HG02870 (cell line): Measurements from ENCODE around the gene THADA.
"Not testable (repeated sequence)": the region's sequence is repeated elsewhere in the genome, so short reads cannot be mapped to it uniquely, and the experiment has no call there.

Experiments used
- ATAC-seq: cut with Tn5 transposase; IDR thresholded peaks from one replicate; pipeline ENCODE4 v1.9.1; 2021; ENCODE audit warnings: mild to moderate bottlenecking, moderate library complexity; ENCODE audit not compliant: unreplicated experiment

THADA gene

GRCh38 chr2:43288417-43289305 lies 307.2 kb downstream of the THADA start:
- no peak for ATAC-seq

- no peak for ATAC-seq
Measured at GRCh38 chr2:43285987-43286386, 309.9 kb downstream of the THADA start.

- no peak for ATAC-seq
Measured at GRCh38 chr2:43284967-43285366, 310.9 kb downstream of the THADA start.

- not testable (repeated sequence) for ATAC-seq
Measured at GRCh38 chr2:43284347-43284746, 311.5 kb downstream of the THADA start.

GRCh38 chr2:43280994-43281393 lies 314.8 kb downstream of the THADA start:
- ATAC-seq: no peak

- ATAC-seq: no peak
Measured at GRCh38 chr2:43279317-43279840, 316.5 kb downstream of the THADA start.

- ATAC-seq: no peak
Measured at GRCh38 chr2:43278564-43279220, 317.1 kb downstream of the THADA start.

- no peak for ATAC-seq
Measured at GRCh38 chr2:43276962-43277391, 318.9 kb downstream of the THADA start.

- no peak for ATAC-seq
Measured at GRCh38 chr2:43276266-43276941, 319.4 kb downstream of the THADA start.

GRCh38 chr2:43274721-43275120 lies 321.1 kb downstream of the THADA start:
- ATAC-seq: no peak

GRCh38 chr2:43274055-43274454 lies 321.8 kb downstream of the THADA start:
- ATAC-seq: no peak

- no peak for ATAC-seq
Measured at GRCh38 chr2:43273529-43273928, 322.3 kb downstream of the THADA start.

GRCh38 chr2:43270930-43271615 lies 324.8 kb downstream of the THADA start:
- no peak for ATAC-seq

- ATAC-seq: no peak
Measured at GRCh38 chr2:43270461-43270860, 325.4 kb downstream of the THADA start.

GRCh38 chr2:43269706-43270105 lies 326.1 kb downstream of the THADA start:
- no peak for ATAC-seq

GRCh38 chr2:43269074-43269572 lies 326.7 kb downstream of the THADA start:
- no peak for ATAC-seq

- ATAC-seq: no peak
Measured at GRCh38 chr2:43268066-43268953, 327.5 kb downstream of the THADA start.

- ATAC-seq: no peak
Measured at GRCh38 chr2:43267381-43267780, 328.5 kb downstream of the THADA start.

- no peak for ATAC-seq
Measured at GRCh38 chr2:43266711-43267111, 329.1 kb downstream of the THADA start.

- ATAC-seq: no peak
Measured at GRCh38 chr2:43265421-43265820, 330.4 kb downstream of the THADA start.
